ENCODE data around the gene DTD1.

Gene DTD1

DNA sequence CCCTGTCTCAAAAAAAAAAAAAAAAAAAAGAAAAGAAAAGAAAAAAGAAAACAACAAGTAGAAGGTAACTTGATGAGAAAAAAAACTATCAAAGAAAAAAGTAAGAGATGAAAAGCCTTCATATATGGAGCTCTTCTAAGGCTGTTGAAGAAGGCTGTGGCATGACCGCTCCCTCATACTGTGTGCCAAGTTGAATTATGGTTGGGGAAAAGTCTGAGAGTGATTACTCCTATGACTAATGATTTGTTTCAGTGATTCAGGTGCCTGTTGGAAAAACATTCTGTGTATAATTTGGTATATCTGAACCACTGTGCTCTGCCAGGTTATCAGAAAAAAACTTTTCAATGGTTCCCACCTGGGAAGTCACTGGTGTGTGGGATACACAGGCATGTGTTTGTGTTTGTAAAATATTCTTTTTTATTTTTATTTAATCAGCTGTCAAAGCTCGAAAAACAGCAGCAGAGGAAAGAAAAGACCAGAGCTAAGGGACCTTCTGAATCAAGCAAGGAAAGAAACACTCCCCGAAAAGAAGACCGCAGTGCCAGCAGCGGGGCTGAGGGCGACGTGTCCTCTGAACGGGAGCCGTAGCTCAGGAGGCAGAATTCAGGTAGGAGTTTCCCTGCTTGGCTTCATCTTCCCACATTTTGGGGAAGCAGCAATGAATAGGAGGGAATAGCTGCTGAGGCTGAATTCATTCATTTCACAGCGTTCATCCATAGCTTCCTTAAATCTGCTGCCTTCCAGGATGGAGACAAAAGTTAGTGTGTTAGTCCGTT lies 156.0 kb downstream of the DTD1 start:
- TF ChIP-seq, protein P1, sequence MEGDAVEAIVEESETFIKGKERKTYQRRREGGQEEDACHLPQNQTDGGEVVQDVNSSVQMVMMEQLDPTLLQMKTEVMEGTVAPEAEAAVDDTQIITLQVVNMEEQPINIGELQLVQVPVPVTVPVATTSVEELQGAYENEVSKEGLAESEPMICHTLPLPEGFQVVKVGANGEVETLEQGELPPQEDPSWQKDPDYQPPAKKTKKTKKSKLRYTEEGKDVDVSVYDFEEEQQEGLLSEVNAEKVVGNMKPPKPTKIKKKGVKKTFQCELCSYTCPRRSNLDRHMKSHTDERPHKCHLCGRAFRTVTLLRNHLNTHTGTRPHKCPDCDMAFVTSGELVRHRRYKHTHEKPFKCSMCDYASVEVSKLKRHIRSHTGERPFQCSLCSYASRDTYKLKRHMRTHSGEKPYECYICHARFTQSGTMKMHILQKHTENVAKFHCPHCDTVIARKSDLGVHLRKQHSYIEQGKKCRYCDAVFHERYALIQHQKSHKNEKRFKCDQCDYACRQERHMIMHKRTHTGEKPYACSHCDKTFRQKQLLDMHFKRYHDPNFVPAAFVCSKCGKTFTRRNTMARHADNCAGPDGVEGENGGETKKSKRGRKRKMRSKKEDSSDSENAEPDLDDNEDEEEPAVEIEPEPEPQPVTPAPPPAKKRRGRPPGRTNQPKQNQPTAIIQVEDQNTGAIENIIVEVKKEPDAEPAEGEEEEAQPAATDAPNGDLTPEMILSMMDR (IDR thresholded peaks at IDR 0.05; ENCODE audit: borderline replicate concordance, extremely low read depth, low read length, poor library complexity, severe bottlenecking): no peak
- TF ChIP-seq EZH2 (IDR thresholded peaks at IDR 0.05; ENCODE audit: borderline replicate concordance, low read depth, low read length, severe bottlenecking): no peak
- Histone ChIP-seq H2AFZ (ENCODE audit: low read depth, low read length) (no peak overlapping the region), H3K4me3 (ENCODE audit: low read depth in 1 of 2, low read length in 2 of 2) (no peak overlapping the region), H3K36me3 (ENCODE audit: insufficient read depth, low read length) (no peaks in the 10 kb centered on the region), H3K4me1 (ENCODE audit: insufficient read depth, low read length) (no peaks in the 10 kb centered on the region), H3K27me3 (ENCODE audit: insufficient read depth, low read length, poor library complexity) (peaks cover 8% of the 10 kb centered on the region), H3K27ac (ENCODE audit: low read length) (no peak overlapping the region), H3K79me2 (ENCODE audit: insufficient read depth, low read length) (no peaks in the 10 kb centered on the region), H3K4me2 (ENCODE audit: insufficient read depth, low read length) (no peak overlapping the region), H3K9ac (ENCODE audit: low read depth, low read length) (no peak overlapping the region), H4K20me1 (ENCODE audit: insufficient read depth, low read length) (no peaks in the 10 kb centered on the region), H3K9me3 (ENCODE audit: insufficient read depth, low read length, severe bottlenecking) (no peaks in the 10 kb centered on the region)
- ATAC-seq (ENCODE audit: insufficient read depth, low read depth): no peak
- DNase-seq: no peak

DNA sequence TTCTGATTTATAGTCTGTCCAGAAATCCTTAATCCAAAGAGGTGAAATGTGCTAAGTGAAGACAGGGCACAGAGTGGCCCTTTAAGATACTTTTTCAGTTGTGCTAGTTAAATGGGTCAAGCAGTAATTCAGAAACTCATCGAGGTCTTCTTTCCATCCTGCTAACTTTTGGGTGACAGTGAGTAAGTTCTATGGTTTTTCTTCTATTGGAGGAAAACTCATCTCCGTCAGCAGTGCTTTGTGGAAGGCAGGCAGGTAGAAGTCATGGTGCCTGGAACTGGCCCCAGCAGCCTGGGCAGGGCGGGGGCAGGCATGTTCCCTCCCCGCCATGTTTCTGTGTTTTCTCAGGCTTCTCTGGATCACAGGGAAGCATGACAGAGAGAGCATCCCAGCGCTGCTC lies 159.2 kb downstream of the DTD1 start:
- Histone ChIP-seq H3K4me1 (ENCODE audit: insufficient read depth, low read length) (no peaks in the 10 kb centered on the region), H3K4me3 (ENCODE audit: low read depth in 1 of 2, low read length in 2 of 2) (no peak overlapping the region), H3K4me2 (ENCODE audit: insufficient read depth, low read length) (no peak overlapping the region), H3K9me3 (ENCODE audit: insufficient read depth, low read length, severe bottlenecking) (no peaks in the 10 kb centered on the region), H4K20me1 (ENCODE audit: insufficient read depth, low read length) (no peaks in the 10 kb centered on the region), H3K27me3 (ENCODE audit: insufficient read depth, low read length, poor library complexity) (peaks cover 10% of the 10 kb centered on the region), H3K36me3 (ENCODE audit: insufficient read depth, low read length) (no peaks in the 10 kb centered on the region), H2AFZ (ENCODE audit: low read depth, low read length) (no peak overlapping the region), H3K27ac (ENCODE audit: low read length) (no peak overlapping the region), H3K9ac (ENCODE audit: low read depth, low read length) (no peak overlapping the region), H3K79me2 (ENCODE audit: insufficient read depth, low read length) (no peaks in the 10 kb centered on the region)
- DNase-seq (no peak), ATAC-seq (ENCODE audit: insufficient read depth, low read depth) (no peak)
- TF ChIP-seq, protein P1 (IDR thresholded peaks at IDR 0.05; ENCODE audit: borderline replicate concordance, extremely low read depth, low read length, poor library complexity, severe bottlenecking): no peak
- TF ChIP-seq EZH2 (IDR thresholded peaks at IDR 0.05; ENCODE audit: borderline replicate concordance, low read depth, low read length, severe bottlenecking): no peak

GRCh38 chr20:18748987-18749386 lies 161.1 kb downstream of the DTD1 start:
- no peak overlapping the region for H3K4me2 ChIP-seq (ENCODE audit: insufficient read depth, low read length)
- no peaks in the 10 kb centered on the region for H3K4me1 ChIP-seq (ENCODE audit: insufficient read depth, low read length)
- H3K27me3 ChIP-seq (ENCODE audit: insufficient read depth, low read length, poor library complexity): peaks cover 7% of the 10 kb centered on the region
- H3K4me3 ChIP-seq (ENCODE audit: low read depth in 1 of 2, low read length in 2 of 2): no peak overlapping the region
- no peaks in the 10 kb centered on the region for H3K79me2 ChIP-seq (ENCODE audit: insufficient read depth, low read length)
- TF ChIP-seq, protein P1 (IDR thresholded peaks at IDR 0.05; ENCODE audit: borderline replicate concordance, extremely low read depth, low read length, poor library complexity, severe bottlenecking): no peak
- TF ChIP-seq EZH2 (IDR thresholded peaks at IDR 0.05; ENCODE audit: borderline replicate concordance, low read depth, low read length, severe bottlenecking): no peak
- H3K9me3 ChIP-seq (ENCODE audit: insufficient read depth, low read length, severe bottlenecking): no peaks in the 10 kb centered on the region
- no peak for ATAC-seq (ENCODE audit: insufficient read depth, low read depth)
- H3K36me3 ChIP-seq (ENCODE audit: insufficient read depth, low read length): no peaks in the 10 kb centered on the region
- no peak overlapping the region for H3K9ac ChIP-seq (ENCODE audit: low read depth, low read length)
- H4K20me1 ChIP-seq (ENCODE audit: insufficient read depth, low read length): no peaks in the 10 kb centered on the region
- H2AFZ ChIP-seq (ENCODE audit: low read depth, low read length): no peak overlapping the region
- H3K27ac ChIP-seq (ENCODE audit: low read length): no peak overlapping the region
- no peak for DNase-seq
